Neural crest cell (in vitro differentiated cells): Measurements from ENCODE around the gene CCSER2. TPM values are rescaled to one million over a fixed set of nuclear protein-coding genes. Genes with fewer than 3 reads are reported as not detected.
"Not testable (repeated sequence)": the region's sequence is repeated elsewhere in the genome, so short reads cannot be mapped to it uniquely, and the experiment has no call there.

Source experiments
- DNase-seq: peaks from one replicate; pipeline ENCODE4 v3.0.0; 2021; ENCODE audit warnings: low read depth, mixed read lengths, low spot score
- H3K27ac Mint-ChIP-seq: one replicate; pipeline ENCODE4 v1.8.0; 2021; ENCODE audit warnings: mild to moderate bottlenecking, mixed read lengths; ENCODE audit not compliant: unreplicated experiment
- H3K27me3 Mint-ChIP-seq: 2 replicates; pipeline ENCODE4 v1.8.0; 2021; ENCODE audit warnings: low read depth, mild to moderate bottlenecking, mixed read lengths
- H3K36me3 Mint-ChIP-seq: 2 replicates; pipeline ENCODE4 v1.8.0; 2021; ENCODE audit warnings: low read depth, mild to moderate bottlenecking, mixed read lengths
- H3K4me1 Mint-ChIP-seq: 2 replicates; pipeline ENCODE4 v1.8.0; 2021; ENCODE audit warnings: mixed read lengths
- H3K4me3 Mint-ChIP-seq: one replicate; pipeline ENCODE4 v1.8.0; 2021; ENCODE audit warnings: mild to moderate bottlenecking, mixed read lengths
- H3K9me3 Mint-ChIP-seq: 2 replicates; pipeline ENCODE4 v1.8.0; 2021; ENCODE audit warnings: mixed read lengths
- total RNA-seq: library from RNA; stranded (reverse); gene quantifications from 2 replicates; pipeline ENCODE4 v1.2.1, GENCODE V29; 2021
- TF ChIP-seq, protein P1 (sequence below): fragments of 200-600 bp; sonication (generic); conservative IDR thresholded peaks from 2 replicates; pipeline ENCODE4 v1.5.0; 2021; ENCODE audit warnings: antibody characterized with exemption, mild to moderate bottlenecking

The CCSER2 gene
- total RNA-seq, 1 donor from 2014 or later: 37.5 TPM

DNA sequence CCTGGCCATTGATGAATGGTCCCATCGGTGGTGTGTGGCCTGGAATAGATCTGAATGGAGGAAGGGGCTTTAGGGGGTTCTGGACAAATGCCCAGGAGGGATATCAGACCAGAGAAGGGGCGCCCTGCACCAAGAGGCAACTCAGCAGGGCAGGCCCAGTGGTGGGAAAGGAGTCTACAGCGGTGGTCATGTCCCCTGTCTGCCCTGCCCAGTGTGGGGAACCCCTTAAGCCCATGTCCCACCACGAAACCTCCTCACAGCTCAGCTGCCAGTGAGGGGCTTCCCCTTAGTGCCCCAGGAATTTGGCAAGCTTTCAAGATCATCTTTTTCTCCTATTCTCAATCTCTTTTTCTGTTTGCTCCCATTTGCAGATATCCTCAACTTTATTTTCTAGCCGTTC lies 14.1 kb upstream of the CCSER2 start:
- peaks cover 2% of the 10 kb centered on the region for H3K36me3 Mint-ChIP-seq
- H3K27ac Mint-ChIP-seq: peak overlapping the region; percentile 89

DNA sequence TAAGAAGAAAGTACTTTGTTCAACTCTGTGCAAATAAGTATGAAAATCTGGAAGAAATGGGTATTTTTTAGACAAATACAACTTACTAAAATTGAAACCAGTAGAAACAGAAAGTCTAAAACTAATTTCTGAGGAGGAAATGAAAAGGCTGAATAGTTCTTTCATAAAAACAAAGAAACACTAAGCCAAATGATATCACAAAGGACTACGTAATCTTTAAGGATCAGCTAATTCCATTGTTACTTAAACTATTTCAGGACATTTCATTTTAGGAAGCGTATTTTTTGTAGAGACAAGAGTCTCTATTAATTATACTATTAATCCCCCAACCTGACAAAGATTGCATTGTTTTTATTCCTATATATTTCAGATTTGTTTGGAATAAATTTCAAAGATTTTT lies 11.2 kb upstream of the CCSER2 start:
- H3K9me3 Mint-ChIP-seq: peaks cover 7% of the 10 kb centered on the region
- H3K27me3 Mint-ChIP-seq: no peaks in the 10 kb centered on the region
- H3K4me3 Mint-ChIP-seq: no peak overlapping the region
- peaks cover 2% of the 10 kb centered on the region for H3K36me3 Mint-ChIP-seq
- no peak for DNase-seq
- H3K27ac Mint-ChIP-seq: no peak overlapping the region
- H3K4me1 Mint-ChIP-seq: peaks cover 20% of the 10 kb centered on the region
- TF ChIP-seq, protein P1, sequence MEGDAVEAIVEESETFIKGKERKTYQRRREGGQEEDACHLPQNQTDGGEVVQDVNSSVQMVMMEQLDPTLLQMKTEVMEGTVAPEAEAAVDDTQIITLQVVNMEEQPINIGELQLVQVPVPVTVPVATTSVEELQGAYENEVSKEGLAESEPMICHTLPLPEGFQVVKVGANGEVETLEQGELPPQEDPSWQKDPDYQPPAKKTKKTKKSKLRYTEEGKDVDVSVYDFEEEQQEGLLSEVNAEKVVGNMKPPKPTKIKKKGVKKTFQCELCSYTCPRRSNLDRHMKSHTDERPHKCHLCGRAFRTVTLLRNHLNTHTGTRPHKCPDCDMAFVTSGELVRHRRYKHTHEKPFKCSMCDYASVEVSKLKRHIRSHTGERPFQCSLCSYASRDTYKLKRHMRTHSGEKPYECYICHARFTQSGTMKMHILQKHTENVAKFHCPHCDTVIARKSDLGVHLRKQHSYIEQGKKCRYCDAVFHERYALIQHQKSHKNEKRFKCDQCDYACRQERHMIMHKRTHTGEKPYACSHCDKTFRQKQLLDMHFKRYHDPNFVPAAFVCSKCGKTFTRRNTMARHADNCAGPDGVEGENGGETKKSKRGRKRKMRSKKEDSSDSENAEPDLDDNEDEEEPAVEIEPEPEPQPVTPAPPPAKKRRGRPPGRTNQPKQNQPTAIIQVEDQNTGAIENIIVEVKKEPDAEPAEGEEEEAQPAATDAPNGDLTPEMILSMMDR: no peak

More for the DNA sequence above, 14.1 kb upstream of the CCSER2 start:
- TF ChIP-seq, protein P1: no peak
- DNase-seq: no peak
- no peak overlapping the region for H3K4me3 Mint-ChIP-seq
- no peaks in the 10 kb centered on the region for H3K27me3 Mint-ChIP-seq
- H3K4me1 Mint-ChIP-seq: peaks cover 20% of the 10 kb centered on the region
- H3K9me3 Mint-ChIP-seq: peaks cover 10% of the 10 kb centered on the region

DNA sequence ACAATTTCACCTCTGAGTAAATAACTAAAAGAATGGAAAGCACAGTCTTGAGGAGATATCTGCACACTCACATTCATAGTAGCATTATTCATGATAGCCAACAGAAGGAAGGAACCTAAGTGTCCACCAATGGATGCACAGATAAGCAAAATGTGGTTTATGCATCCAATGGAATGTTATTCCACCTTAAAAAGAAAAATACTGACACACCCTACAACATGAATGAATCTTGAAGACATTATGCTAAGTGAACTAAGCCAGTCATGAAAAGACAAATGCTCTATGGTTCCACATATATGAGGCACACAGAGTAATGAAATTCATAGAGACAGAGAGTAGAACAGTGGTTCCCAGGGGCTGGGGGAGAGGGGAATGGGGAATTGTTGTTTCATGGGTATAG lies 6.5 kb upstream of the CCSER2 start:
- Mint-ChIP-seq H3K4me1 (peaks cover 5% of the 10 kb centered on the region), H3K27me3 (no peaks in the 10 kb centered on the region), H3K36me3 (no peaks in the 10 kb centered on the region), H3K4me3 (peak overlapping the region; percentile 13), H3K9me3 (no peaks in the 10 kb centered on the region), H3K27ac (no peak overlapping the region)
- DNase-seq: no peak
- TF ChIP-seq, protein P1: no peak

DNA sequence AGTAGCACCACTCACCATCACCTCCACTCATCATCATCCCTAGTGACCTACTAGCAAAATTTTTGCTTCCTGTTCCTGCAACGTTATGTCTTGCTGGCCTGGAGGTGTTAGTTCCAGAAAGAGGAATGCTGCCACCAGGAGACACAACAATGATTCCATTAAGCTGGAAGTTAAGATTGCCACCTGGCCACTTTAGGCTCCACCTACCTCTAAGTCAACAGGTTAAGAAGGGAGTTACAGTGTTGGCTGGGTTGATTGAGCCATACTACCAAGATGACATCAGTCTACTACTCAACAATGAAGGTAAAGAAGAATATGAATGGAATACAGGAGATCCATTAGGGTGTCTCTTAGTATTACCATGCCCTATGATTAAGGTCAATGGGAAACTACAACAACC lies 4.8 kb upstream of the CCSER2 start:
- not testable (repeated sequence) for H3K36me3 Mint-ChIP-seq, H3K4me1 Mint-ChIP-seq, H3K27ac Mint-ChIP-seq, H3K4me3 Mint-ChIP-seq, H3K27me3 Mint-ChIP-seq, H3K9me3 Mint-ChIP-seq, DNase-seq

DNA sequence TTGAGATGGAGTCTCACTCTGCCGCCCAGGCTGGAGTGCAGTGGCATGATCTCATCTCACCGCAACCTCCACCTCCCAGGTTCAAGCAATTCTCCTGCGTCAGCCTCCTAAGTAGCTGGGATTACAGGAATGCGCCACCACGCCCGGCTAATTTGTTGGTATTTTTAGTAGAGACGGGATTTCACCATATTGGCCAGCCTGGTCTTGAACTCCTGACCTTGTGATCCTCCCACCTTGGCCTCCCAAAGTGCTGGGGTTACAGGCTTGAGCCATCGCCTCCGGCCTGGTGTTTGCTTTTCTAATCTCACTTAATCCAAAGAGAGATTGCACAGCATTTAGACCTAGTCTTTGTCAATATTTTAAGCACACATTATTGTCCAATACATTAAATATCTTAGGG lies 1.4 kb upstream of the CCSER2 start:
- H3K9me3 Mint-ChIP-seq, H3K27me3 Mint-ChIP-seq, H3K36me3 Mint-ChIP-seq, DNase-seq, H3K27ac Mint-ChIP-seq: not testable (repeated sequence)
- H3K4me3 Mint-ChIP-seq: peak overlapping the region; percentile 91
- peaks cover 32% of the 10 kb centered on the region for H3K4me1 Mint-ChIP-seq

DNA sequence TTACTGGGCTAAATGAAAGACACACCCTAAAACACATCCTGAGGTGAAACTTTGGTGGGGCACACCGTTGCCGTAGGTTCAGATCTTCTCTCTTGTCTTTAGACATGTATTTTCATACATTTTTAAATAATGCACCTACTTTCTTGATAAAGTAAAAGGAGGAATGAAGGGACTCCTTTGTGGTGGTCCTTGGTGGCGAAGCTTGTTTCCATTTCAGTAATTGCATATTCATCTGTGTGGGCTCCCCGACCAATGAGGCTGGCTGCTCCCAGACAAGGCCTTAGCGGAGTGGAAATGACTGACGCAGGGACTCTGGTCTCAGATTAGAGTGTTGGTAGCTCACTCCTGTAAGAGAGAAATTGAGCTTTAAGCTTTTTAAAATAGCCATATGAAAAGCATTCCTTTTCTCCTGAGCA lies 815 bp downstream of the CCSER2 start:
- no peaks in the 10 kb centered on the region for H3K27me3 Mint-ChIP-seq
- peaks cover 42% of the 10 kb centered on the region for H3K4me1 Mint-ChIP-seq
- no peaks in the 10 kb centered on the region for H3K9me3 Mint-ChIP-seq
- TF ChIP-seq, protein P1: no peak
- peak overlapping the region; percentile 97 for H3K4me3 Mint-ChIP-seq
- DNase-seq: peak; percentile 26
- no peaks in the 10 kb centered on the region for H3K36me3 Mint-ChIP-seq
- peak overlapping the region; percentile 90 for H3K27ac Mint-ChIP-seq
